ENCODE data around the gene MTUS2. TPM values are rescaled to one million over a fixed set of nuclear protein-coding genes. Genes with fewer than 3 reads are reported as not detected.

The MTUS2 gene
- total RNA-seq, 2 donors from 2014 or later: 1.9 to 4.9 TPM

DNA sequence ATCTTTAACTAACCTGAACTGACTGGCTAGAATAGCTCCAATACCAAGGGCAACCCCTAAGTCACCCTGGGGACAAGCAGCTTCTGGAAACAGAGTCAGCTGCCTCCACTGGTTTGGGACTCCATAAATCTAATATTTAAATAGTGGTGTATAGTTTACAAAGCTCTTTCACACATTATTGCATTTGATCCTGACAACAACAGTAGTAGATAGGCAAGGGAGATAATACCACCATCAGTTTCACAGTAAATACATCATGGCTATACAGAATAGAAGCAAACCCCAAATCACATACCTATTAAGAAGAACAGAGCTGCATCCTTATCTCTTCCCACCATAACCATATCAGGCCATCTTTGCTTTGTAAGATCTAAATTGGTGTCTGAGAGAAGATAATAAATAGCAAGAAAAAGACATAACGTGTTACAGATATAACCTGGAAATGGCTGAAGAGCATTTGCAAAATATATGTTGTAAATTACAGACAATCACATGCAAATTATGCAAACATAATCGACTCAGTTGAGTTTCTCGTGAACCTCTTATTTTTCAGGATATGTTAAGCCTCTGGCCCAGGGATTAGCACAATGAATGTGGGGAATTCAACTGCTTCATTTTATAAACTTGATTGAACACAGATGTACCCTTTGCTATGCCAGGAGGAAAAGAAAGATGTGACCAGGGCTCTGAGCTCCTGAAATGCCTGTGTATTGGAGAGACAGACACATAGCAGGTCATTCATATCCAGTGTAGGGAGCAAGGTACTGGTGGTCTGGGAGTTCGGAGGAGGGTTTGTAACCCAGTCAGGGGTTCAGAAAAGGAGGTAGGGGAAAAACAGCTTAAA is 632.9 kb downstream of the MTUS2 start:
- DNase-seq (no peak), ATAC-seq (no peak)
- H3K27me3 Mint-ChIP-seq: peaks cover 26% of the 10 kb centered on the region
- H3K9me3 ChIP-seq (ENCODE audit: control insufficient read depth, low read length, poor library complexity, severe bottlenecking): no peaks in the 10 kb centered on the region
- H3K36me3 Mint-ChIP-seq (ENCODE audit: low read depth): peaks cover 3% of the 10 kb centered on the region
- H3K4me1 Mint-ChIP-seq: no peaks in the 10 kb centered on the region
- no peak overlapping the region for H3K4me3 Mint-ChIP-seq
- H3K27ac Mint-ChIP-seq: no peak overlapping the region

DNA sequence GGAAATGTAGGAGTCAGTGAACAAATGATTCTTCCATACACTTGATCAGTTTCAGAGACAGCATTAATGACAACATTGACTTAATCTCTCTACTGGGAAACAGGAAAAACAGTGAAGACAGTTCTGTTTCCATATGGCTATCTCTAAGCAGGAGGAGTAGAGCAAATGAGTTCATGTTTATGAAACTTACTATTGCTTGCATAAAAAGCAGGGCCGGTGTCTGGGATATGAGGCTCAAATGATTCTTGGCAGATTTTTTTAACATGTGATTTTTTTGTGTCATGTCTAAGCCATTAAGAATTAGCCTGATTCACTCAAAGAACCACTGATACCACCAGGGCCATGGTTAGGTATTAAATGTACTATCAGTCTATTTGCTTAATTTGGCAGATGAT is 633.5 kb downstream of the MTUS2 start:
- no peaks in the 10 kb centered on the region for H3K9me3 ChIP-seq (ENCODE audit: control insufficient read depth, low read length, poor library complexity, severe bottlenecking)
- Mint-ChIP-seq H3K4me1 (no peaks in the 10 kb centered on the region), H3K4me3 (no peak overlapping the region), H3K27me3 (peaks cover 24% of the 10 kb centered on the region), H3K36me3 (ENCODE audit: low read depth) (peaks cover 5% of the 10 kb centered on the region), H3K27ac (no peak overlapping the region)
- ATAC-seq (no peak), DNase-seq (no peak)

DNA sequence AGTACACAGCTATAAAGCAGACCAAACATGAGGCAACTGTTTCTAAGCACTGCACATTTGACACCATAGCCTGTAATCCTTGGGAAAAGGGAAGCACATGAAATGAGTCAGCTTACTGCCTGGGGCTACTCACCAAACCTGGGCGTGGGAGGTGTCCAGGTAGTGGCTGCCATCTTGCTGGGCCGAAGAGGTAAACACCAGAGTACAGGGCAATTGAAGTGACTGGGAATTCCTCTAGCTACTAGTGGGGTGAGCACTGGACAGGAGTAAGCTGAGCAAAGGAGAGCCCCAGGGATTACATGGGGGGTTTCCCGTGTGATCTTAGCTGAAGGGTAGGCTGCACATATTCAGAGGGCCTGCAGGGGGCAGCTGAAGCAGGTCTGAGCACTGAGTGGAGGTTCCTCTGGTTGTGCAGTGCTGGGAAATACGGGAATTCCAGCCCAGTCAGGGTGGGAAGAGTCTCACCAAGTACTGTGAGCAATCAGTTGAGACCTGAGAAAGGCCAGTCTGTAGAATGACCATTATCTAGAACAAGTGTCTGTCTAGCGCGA is 634.9 kb downstream of the MTUS2 start:
- Mint-ChIP-seq H3K4me3 (no peak overlapping the region), H3K4me1 (no peaks in the 10 kb centered on the region), H3K27ac (no peak overlapping the region), H3K27me3 (peaks cover 23% of the 10 kb centered on the region), H3K36me3 (ENCODE audit: low read depth) (peaks cover 5% of the 10 kb centered on the region)
- DNase-seq (no peak), ATAC-seq (no peak)
- no peaks in the 10 kb centered on the region for H3K9me3 ChIP-seq (ENCODE audit: control insufficient read depth, low read length, poor library complexity, severe bottlenecking)

DNA sequence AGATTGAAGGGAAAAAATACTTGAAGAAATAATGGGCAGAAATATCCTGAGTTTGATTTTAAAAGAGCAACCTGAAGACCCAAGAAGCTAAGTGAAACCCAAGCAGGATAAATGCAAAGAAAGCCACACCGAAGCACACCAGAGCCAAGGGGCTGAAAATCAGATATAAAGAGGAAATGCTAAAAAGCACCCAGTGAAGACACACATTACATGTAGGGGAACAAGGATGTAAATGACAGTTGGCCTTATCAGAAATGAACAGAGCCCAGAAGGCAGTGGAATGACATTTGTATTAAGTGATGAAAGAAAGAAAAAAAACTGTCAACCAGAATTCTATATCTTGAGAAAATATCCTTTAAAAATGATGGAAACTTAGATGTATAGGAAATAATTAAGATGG is 636.3 kb downstream of the MTUS2 start:
- Mint-ChIP-seq H3K4me1 (no peaks in the 10 kb centered on the region), H3K36me3 (ENCODE audit: low read depth) (peaks cover 7% of the 10 kb centered on the region), H3K27ac (no peak overlapping the region), H3K4me3 (no peak overlapping the region), H3K27me3 (peaks cover 24% of the 10 kb centered on the region)
- no peak for DNase-seq
- ATAC-seq: no peak
- H3K9me3 ChIP-seq (ENCODE audit: control insufficient read depth, low read length, poor library complexity, severe bottlenecking): no peaks in the 10 kb centered on the region

DNA sequence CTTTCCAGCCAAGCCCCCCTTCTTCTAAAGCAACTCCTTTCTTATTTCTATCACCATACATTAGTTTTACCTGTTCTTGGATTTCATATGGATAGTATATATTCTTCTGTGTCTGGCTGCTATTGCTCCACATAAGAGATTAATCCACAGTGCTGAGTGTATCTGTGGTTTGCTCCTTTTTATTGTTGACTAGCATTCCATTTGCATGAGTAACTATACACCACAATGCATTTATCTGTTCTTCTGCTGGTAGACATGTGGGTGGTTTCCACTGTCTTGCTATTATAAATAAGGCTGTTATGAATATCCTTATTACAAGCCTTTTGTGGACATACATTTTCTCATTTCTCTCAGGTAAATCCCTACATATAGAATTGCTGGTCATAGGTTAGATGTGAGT is 637.2 kb downstream of the MTUS2 start:
- DNase-seq (no peak), ATAC-seq (no peak)
- no peaks in the 10 kb centered on the region for H3K4me1 Mint-ChIP-seq
- peaks cover 7% of the 10 kb centered on the region for H3K36me3 Mint-ChIP-seq (ENCODE audit: low read depth)
- H3K4me3 Mint-ChIP-seq: no peak overlapping the region
- no peaks in the 10 kb centered on the region for H3K9me3 ChIP-seq (ENCODE audit: control insufficient read depth, low read length, poor library complexity, severe bottlenecking)
- no peak overlapping the region for H3K27ac Mint-ChIP-seq
- peaks cover 24% of the 10 kb centered on the region for H3K27me3 Mint-ChIP-seq

DNA sequence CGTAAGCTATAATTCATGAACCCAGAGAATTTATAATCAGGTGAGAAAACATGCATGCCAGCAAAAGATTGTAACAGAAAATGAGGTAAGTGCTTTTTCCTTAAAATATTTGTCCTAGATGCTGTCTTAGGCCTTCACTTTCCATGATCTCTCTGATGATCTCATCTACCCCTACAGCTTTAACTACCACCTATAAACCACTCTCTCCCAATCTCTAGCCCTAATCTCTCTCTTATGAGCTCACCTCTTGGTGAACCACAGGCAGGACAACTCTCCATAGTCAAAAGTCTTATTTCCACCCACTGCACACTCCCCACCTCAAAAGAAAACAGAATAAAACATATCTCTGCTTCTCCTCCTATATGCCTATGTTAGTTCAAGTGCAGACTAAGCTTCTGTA is 638.3 kb downstream of the MTUS2 start:
- DNase-seq: no peak
- Mint-ChIP-seq H3K4me3 (no peak overlapping the region), H3K36me3 (ENCODE audit: low read depth) (peaks cover 4% of the 10 kb centered on the region), H3K27ac (no peak overlapping the region), H3K4me1 (no peaks in the 10 kb centered on the region), H3K27me3 (peaks cover 15% of the 10 kb centered on the region)
- no peaks in the 10 kb centered on the region for H3K9me3 ChIP-seq (ENCODE audit: control insufficient read depth, low read length, poor library complexity, severe bottlenecking)
- ATAC-seq: no peak

DNA sequence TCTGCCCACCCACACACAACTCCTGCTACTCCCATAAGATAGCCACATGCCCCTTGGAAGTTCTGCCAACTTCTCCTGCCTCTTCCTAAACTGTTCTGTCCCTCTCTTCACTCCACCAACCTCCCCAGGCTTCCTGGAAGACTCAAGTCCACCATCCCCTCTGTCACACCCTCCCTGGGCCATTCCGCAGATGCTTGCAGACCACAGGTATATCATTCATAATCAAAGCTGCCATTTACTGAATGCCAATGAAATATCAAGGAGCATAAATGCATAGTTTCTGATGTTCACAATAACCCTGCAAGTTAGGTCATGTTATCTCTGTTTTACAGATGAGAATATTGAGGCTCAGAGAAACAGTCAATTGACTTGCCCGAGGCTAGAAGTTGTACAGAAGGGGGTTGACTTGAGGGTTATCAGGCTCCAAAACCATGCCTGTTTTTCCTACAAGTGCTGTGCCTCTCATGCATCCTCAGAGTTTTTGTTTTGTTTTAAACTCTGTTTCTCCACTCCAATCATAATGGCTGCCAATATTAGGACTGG is 639.7 kb downstream of the MTUS2 start:
- Mint-ChIP-seq H3K27me3 (peaks cover 15% of the 10 kb centered on the region), H3K36me3 (ENCODE audit: low read depth) (peaks cover 4% of the 10 kb centered on the region), H3K4me3 (no peak overlapping the region), H3K27ac (no peak overlapping the region), H3K4me1 (no peaks in the 10 kb centered on the region)
- DNase-seq: no peak
- no peaks in the 10 kb centered on the region for H3K9me3 ChIP-seq (ENCODE audit: control insufficient read depth, low read length, poor library complexity, severe bottlenecking)
- no peak for ATAC-seq

DNA sequence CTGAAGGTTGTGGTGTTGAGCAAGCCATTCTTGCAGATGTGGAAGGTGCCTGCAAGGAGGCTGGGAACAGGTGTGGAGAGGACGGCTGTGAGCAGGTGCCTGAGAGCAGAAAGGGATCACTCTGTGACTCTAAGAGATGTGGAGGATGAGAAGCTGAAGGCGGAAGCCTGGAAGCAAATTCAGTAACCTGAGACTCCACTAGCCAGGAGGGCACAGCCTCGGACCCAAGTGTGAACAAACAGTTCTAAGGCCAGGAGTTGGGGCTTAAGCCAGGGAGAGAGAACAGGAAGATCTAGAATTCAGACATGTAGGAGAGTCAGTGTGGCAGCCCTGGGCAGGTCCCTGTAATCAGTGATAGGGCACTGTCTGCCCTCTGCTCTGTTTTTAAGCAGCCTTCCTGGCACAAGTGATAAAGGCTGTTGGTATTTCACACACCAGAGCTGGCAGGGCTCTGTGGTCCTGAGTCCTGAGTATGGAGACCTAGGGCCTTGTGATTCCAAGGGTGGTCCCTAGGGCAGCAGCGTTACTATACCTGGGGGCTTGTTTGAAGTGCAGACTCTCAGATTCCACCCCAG is 644.1 kb downstream of the MTUS2 start:
- H3K36me3 Mint-ChIP-seq (ENCODE audit: low read depth): peaks cover 2% of the 10 kb centered on the region
- ATAC-seq: no peak
- no peaks in the 10 kb centered on the region for H3K9me3 ChIP-seq (ENCODE audit: control insufficient read depth, low read length, poor library complexity, severe bottlenecking)
- H3K27me3 Mint-ChIP-seq: peaks cover 11% of the 10 kb centered on the region
- H3K4me1 Mint-ChIP-seq: no peaks in the 10 kb centered on the region
- H3K27ac Mint-ChIP-seq: no peak overlapping the region
- no peak overlapping the region for H3K4me3 Mint-ChIP-seq
- no peak for DNase-seq

DNA sequence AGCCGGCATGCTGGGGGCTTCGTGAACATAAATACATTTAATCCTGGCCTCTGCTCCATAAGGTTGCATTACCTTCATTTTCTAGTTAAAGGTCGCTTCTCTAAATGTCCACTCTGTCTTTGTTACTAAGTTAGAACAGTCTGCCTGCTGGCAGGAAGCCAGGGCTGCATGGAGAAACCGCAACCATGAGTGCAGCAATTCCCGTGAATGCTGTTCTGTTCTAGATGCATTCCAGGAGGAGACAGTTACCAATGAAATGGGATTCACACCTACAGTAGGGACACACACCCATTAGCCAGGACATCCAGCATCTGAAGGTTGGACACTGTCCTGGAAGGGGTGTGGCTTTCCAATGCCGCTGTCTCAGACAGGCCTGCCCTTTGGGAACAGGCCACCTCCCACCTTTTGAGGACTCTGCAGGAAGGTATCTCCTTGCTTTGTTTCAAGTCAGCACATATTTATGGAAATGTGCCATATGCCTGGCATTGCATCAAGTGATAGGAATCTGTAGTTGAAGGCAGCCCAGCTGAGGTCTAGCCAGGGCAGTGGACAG is 645.7 kb downstream of the MTUS2 start:
- Mint-ChIP-seq H3K4me1 (peaks cover 2% of the 10 kb centered on the region), H3K27ac (no peak overlapping the region), H3K36me3 (ENCODE audit: low read depth) (peaks cover 2% of the 10 kb centered on the region), H3K4me3 (no peak overlapping the region), H3K27me3 (peaks cover 17% of the 10 kb centered on the region)
- H3K9me3 ChIP-seq (ENCODE audit: control insufficient read depth, low read length, poor library complexity, severe bottlenecking): no peaks in the 10 kb centered on the region
- no peak for ATAC-seq
- DNase-seq: no peak

DNA sequence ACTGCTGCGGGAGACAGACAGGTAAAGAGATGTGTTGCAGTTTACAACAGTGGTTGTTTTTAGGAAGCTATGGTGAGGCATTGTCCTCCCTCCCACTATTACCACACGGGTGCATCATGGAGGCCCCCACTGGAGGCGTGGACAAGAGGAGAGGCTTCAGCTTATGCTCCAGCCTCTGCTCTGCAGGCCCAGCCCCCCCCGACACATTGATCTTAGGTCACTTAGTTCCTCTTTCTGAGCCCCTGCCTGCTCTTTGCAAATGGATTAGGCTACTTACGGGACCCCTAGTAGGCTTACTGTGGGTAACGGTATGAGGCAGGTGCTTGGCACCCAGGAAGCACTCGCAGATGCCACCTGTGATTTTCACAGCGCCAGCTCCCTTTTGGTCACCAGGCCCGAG is 651.4 kb downstream of the MTUS2 start:
- ATAC-seq: no peak

DNA sequence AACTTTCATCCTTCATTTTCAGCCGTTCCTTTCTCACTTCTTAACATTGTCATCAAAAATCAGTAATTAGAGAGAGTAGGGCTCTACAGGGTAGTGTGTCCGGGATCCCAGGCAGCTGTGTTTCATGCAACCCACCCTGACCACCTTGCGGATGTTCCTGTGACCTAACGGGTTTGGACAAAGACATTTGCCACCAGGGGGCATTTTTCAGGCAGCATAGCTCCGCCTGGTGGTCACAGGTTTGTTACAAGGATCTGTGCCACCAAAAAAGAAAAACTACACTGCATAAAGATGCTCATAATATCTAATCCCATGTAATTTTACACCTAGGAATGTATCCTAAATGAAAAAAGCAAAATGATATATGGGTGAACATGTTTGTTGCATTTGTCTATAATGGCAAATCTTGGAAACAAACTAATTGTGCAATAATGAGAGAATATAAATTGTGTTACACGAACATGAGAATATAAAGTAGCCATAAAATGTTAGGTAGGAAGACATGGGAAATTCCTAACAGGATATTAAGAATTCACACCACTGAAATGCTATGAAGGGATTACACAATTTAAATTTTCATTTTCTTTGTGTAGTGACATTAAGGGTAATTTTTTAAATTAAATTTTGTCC is 652.3 kb downstream of the MTUS2 start:
- DNase-seq: peak in 1 of 3 donors; percentile 25
- no peak overlapping the region for H3K4me3 Mint-ChIP-seq
- peaks cover 6% of the 10 kb centered on the region for H3K4me1 Mint-ChIP-seq
- no peak overlapping the region for H3K27ac Mint-ChIP-seq
- H3K9me3 ChIP-seq (ENCODE audit: control insufficient read depth, low read length, poor library complexity, severe bottlenecking): no peaks in the 10 kb centered on the region
- ATAC-seq: peak; percentile 54
- no peaks in the 10 kb centered on the region for H3K36me3 Mint-ChIP-seq (ENCODE audit: low read depth)
- H3K27me3 Mint-ChIP-seq: peaks cover 19% of the 10 kb centered on the region

More for the DNA sequence above, 651.4 kb downstream of the MTUS2 start:
- Mint-ChIP-seq H3K27me3 (peaks cover 10% of the 10 kb centered on the region), H3K36me3 (ENCODE audit: low read depth) (no peaks in the 10 kb centered on the region), H3K27ac (no peak overlapping the region), H3K4me1 (peaks cover 6% of the 10 kb centered on the region), H3K4me3 (no peak overlapping the region)
- no peak for DNase-seq
- no peaks in the 10 kb centered on the region for H3K9me3 ChIP-seq (ENCODE audit: control insufficient read depth, low read length, poor library complexity, severe bottlenecking)

DNA sequence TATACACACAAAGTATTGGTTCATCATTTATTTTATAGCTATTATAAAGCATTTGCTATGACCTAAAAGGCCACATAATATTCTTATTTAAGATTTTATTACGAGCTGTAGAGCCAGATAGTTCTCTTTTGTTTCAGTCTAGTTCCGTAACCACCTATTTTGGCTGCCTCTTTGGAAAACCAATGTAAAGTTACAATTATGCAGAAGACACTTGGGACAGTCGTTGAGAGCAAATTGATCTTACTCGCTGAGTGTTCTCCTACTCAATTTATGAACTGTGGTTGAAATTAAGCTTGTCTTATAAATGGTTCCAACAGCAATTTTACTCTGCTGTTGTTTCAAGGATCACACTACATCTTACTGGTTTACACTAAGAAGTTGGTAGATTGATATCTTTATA is 653.0 kb downstream of the MTUS2 start:
- peaks cover 6% of the 10 kb centered on the region for H3K4me1 Mint-ChIP-seq
- no peaks in the 10 kb centered on the region for H3K9me3 ChIP-seq (ENCODE audit: control insufficient read depth, low read length, poor library complexity, severe bottlenecking)
- H3K4me3 Mint-ChIP-seq: no peak overlapping the region
- DNase-seq (no peak), ATAC-seq (no peak)
- peaks cover 20% of the 10 kb centered on the region for H3K27me3 Mint-ChIP-seq
- no peak overlapping the region for H3K27ac Mint-ChIP-seq
- H3K36me3 Mint-ChIP-seq (ENCODE audit: low read depth): no peaks in the 10 kb centered on the region

DNA sequence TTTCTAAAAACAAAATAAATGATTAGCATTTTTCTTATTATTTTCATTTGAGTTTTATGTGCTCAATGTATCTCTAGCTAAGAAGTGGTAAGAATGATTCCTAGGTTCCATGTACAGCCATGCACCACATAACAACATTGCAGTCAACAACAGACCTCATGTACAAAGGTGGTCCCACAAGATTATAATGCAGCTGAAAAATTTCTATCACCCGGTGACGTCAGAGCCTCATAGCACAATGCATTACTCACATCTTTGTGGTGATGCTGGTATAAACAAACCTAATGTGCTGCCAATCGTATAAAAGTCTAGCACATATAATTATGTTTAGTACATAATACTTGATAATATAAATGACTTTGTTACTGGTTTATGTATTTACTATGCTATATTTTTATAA is 654.9 kb downstream of the MTUS2 start:
- no peak for ATAC-seq
- H3K4me1 Mint-ChIP-seq: peaks cover 6% of the 10 kb centered on the region
- no peak overlapping the region for H3K4me3 Mint-ChIP-seq
- H3K27me3 Mint-ChIP-seq: peaks cover 30% of the 10 kb centered on the region
- no peaks in the 10 kb centered on the region for H3K9me3 ChIP-seq (ENCODE audit: control insufficient read depth, low read length, poor library complexity, severe bottlenecking)
- H3K27ac Mint-ChIP-seq: no peak overlapping the region
- no peaks in the 10 kb centered on the region for H3K36me3 Mint-ChIP-seq (ENCODE audit: low read depth)
- DNase-seq: no peak
